ENCODE measurements around the gene VPS4A. TPM values are rescaled to one million over a fixed set of nuclear protein-coding genes. Genes with fewer than 3 reads are reported as not detected.

Gene VPS4A
- total RNA-seq, 4 donors from 2014 or later: 41.9 to 46.5 (median 43.6) TPM

- intact Hi-C loops (cut with DNase I): no loop called here
- DNase-seq (ENCODE audit: extremely low spot score): no peak
- H3K4me3 ChIP-seq: no peak overlapping the region
- H3K27ac ChIP-seq (replicated peaks in 1 of 4): no peak overlapping the region
- H3K9me3 ChIP-seq: no peaks in the 10 kb centered on the region
- TF ChIP-seq POLR2A (IDR thresholded peaks at IDR 0.05; ENCODE audit: low read depth) (no peak), CTCF (IDR thresholded peaks at IDR 0.05) (no peak), POLR2AphosphoS5 (IDR thresholded peaks at IDR 0.05) (no peak), EP300 (IDR thresholded peaks at IDR 0.05) (no peak)
- no peaks in the 10 kb centered on the region for H3K27me3 ChIP-seq
- H3K4me1 ChIP-seq: no peaks in the 10 kb centered on the region
- H3K36me3 ChIP-seq: peaks cover 67 to 100% (median 96%) of the 10 kb centered on the region in 4 donors
- WGBS: 91% methylated on average over 4 of the region's 4 CpGs
Measured at GRCh38 chr16:69368866-69369265, 57.7 kb downstream of the VPS4A start.

DNA sequence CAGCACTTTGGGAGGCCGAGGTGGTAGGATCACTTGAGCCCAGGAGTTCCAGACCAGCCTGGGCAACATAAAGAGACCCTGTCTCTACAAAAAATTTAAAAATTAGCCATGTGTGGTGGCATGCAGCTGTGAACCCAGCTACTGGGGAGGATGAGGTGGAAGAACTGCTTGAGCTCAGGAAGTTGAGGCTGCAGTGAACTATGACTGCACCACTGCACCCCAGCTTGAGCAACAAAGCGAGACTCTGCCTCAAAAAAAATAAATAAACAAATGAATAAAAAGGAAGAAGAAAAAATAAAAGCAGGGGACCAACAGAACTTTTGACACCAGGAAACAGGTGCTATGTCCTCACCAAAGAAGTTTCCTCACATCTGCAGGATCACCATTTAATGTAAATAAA is 60.4 kb downstream of the VPS4A start:
- H3K36me3 ChIP-seq: peaks cover 49 to 88% (median 81%) of the 10 kb centered on the region in 4 donors
- 88% methylated on average over 2 of the region's 2 CpGs for WGBS
- H3K9me3 ChIP-seq: no peaks in the 10 kb centered on the region
- TF ChIP-seq POLR2A (IDR thresholded peaks at IDR 0.05; ENCODE audit: low read depth): no peak
- TF ChIP-seq CTCF (IDR thresholded peaks at IDR 0.05): no peak
- no peak for TF ChIP-seq POLR2AphosphoS5 (IDR thresholded peaks at IDR 0.05)
- TF ChIP-seq EP300 (IDR thresholded peaks at IDR 0.05): no peak
- intact Hi-C loops (cut with DNase I): no loop called here
- no peak overlapping the region for H3K4me3 ChIP-seq
- H3K27me3 ChIP-seq: no peaks in the 10 kb centered on the region
- DNase-seq (ENCODE audit: extremely low spot score): no peak
- no peak overlapping the region for H3K27ac ChIP-seq (replicated peaks in 1 of 4)
- H3K4me1 ChIP-seq: no peaks in the 10 kb centered on the region

GRCh38 chr16:69373019-69373418 is 61.9 kb downstream of the VPS4A start:
- peaks cover 36 to 87% (median 70%) of the 10 kb centered on the region in 4 donors for H3K36me3 ChIP-seq
- 80% methylated on average over 1 of the region's 1 CpG for WGBS
- no peak overlapping the region for H3K4me3 ChIP-seq
- H3K4me1 ChIP-seq: no peaks in the 10 kb centered on the region
- DNase-seq (ENCODE audit: extremely low spot score): no peak
- H3K9me3 ChIP-seq: no peaks in the 10 kb centered on the region
- H3K27ac ChIP-seq (replicated peaks in 1 of 4): no peak overlapping the region
- no peak for TF ChIP-seq CTCF (IDR thresholded peaks at IDR 0.05)
- no peak for TF ChIP-seq POLR2AphosphoS5 (IDR thresholded peaks at IDR 0.05)
- TF ChIP-seq EP300 (IDR thresholded peaks at IDR 0.05): no peak
- TF ChIP-seq POLR2A (IDR thresholded peaks at IDR 0.05; ENCODE audit: low read depth): no peak
- no peaks in the 10 kb centered on the region for H3K27me3 ChIP-seq
- intact Hi-C loops (cut with DNase I): no loop called here

Other genes with a start within 250 kb of the VPS4A start
- 1 to 10 TPM in 1 of 4 donors, under 1 TPM in 3; 0.13 to 1.3 (median 0.49) TPM for gene HAS3, start 205.7 kb upstream of the VPS4A start, total RNA-seq
- 10 to 100 TPM; 59.8 to 94.4 (median 69.4) TPM for gene CHTF8, start 178.8 kb upstream of the VPS4A start, total RNA-seq
- gene UTP4, start 178.7 kb upstream of the VPS4A start, total RNA-seq: 10 to 100 TPM; 23.3 to 32.6 (median 24.0) TPM
- gene SNTB2, start 124.2 kb upstream of the VPS4A start, total RNA-seq: 10 to 100 TPM; 36.1 to 73.4 (median 54.8) TPM
- gene PDF, start 19.2 kb downstream of the VPS4A start, total RNA-seq: 10 to 100 TPM in 3 of 4 donors, 1 to 10 TPM in 1; 5.4 to 17.5 (median 12.6) TPM
- gene COG8, start 28.2 kb downstream of the VPS4A start, total RNA-seq: 10 to 100 TPM; 26.3 to 56.7 (median 46.0) TPM
- 10 to 100 TPM in 3 of 4 donors, 1 to 10 TPM in 1; 7.9 to 18.2 (median 11.3) TPM for gene NIP7, start 28.4 kb downstream of the VPS4A start, total RNA-seq
- not detected for gene TMED6, start 40.4 kb downstream of the VPS4A start, total RNA-seq
- gene TERF2, start 74.7 kb downstream of the VPS4A start, total RNA-seq: 10 to 100 TPM; 15.9 to 28.0 (median 20.6) TPM
- 10 to 100 TPM; 26.7 to 31.2 (median 29.1) TPM for gene CYB5B, start 113.3 kb downstream of the VPS4A start, total RNA-seq

Data from esophagus muscularis mucosa (tissue), 4 donors.